ENCODE results near the gene HIF1AN.

HIF1AN gene

DNA sequence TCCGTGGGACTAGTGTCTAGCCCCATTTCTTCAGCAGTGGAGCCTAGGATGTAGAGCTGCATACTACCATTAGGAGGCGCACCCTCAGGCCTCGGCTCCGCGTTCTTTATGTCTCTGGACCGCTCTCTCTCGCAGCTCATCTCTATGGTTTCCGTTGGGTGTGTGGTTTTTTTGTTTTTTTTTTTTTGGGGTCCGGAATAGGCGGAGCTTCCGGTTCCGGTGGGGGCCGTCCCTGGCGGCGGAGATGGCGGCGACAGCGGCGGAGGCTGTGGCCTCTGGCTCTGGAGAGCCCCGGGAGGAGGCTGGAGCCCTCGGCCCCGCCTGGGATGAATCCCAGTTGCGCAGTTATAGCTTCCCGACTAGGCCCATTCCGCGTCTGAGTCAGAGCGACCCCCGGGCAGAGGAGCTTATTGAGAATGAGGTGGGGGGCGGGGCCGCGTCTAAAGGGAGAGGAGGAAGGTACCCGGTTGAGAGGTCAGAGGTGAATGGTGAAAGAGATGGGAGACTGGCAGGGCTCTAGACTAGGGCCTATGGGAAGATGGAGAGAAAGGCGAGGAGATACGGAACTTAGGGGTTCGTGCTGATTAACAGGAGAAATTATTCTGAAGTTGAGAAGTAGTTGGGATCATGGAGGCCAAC is at the start of gene HIF1AN:
Gene HIF1AN (plus strand): TSS at position 229 of the 639 bp plus-strand sequence. CDS start 16 bp downstream, at position 245.
- peak; percentile 89 for DNase-seq

GRCh38 chr10:100487529-100487928 is 48.2 kb upstream of the HIF1AN start:
- DNase-seq, result no peak

DNA sequence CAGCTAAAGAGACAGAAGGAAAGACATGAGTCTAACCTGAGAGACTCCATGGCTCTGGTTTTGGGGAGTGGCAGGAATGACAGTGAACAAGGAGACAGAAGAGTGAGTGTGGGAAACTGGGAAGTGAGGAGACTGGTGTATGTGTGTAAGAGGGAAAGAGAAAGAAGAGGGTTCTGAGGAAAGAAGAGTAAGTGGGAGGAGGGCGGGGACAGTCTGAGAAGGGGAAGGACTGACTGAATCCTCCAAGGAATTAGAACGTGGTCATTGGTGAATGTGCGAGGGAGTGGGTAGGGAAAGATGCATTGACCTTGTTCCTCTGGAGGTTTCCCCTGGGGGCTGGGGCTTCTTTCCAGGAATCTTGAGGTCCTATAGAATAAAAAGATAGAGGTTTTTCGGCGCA is 46.3 kb upstream of the HIF1AN start:
- no peak for DNase-seq

GRCh38 chr10:100490531-100490930 is 45.2 kb upstream of the HIF1AN start:
- DNase-seq, result no peak

DNA sequence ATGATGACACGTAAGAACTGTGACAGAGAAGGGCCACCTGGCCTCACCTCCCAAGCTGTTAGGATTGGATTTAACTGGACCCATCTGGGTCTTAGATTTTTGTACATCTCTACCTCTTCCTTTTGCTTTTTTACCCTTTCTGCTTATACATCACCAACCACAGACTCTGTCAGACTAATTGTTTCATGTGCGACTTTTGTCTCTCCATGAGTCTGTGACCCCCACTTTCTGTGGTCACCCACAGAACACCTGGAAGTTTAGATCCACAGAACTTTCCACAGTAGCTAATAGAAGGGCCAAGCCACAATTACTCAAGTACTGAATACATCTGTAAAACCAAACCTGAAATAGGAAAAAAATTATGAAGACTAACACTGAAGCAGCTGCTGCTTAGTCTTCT is 39.2 kb upstream of the HIF1AN start:
- DNase-seq, result no peak

GRCh38 chr10:100498059-100498458 is 37.7 kb upstream of the HIF1AN start:
- DNase-seq, result no peak

DNA sequence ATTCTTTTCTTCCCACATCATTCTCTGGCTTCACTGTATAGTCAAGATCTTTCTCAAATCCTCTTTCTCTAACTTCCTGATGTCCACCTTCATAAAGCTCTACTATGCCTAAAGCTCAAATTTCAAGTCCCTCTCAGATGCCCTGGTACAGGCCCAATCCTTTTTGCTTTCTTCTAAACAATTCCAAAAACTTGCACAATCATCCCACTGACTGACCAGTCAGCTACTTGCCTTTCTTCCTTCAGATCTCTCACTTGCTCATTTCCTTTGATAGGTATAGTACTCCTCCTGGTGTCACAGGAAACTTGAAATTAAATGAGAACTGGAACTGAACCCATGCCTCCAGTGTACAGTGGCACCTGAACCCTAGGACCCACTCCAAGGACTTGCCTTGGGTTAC is 34.3 kb upstream of the HIF1AN start:
- no peak for DNase-seq

DNA sequence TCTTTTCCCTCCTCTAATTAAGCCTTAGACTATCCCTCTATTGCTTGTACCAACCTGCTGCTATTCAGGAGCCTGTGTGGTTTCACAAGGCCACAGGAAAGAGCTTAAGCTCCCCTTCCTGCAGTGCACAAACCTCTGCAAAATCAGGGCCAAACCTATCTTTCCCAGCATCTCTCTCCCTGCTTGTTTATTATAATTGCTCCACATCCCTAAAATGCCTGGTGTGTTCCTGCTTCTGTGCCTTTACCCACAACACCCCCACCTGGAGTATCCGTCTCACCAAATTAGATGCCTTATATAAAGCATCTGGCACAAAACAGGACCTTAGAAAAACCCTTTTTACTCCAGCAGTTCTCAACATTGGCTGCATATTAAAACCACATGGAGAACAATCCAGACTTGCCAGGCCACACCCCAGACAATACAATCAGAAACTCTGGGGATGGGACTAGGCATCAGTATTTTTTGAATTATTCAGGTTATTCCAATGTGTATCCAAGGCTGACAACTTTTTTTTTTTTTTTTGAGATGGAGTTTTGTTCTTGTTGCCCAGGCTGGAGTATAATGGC is 32.7 kb upstream of the HIF1AN start:
- no peak for DNase-seq

DNA sequence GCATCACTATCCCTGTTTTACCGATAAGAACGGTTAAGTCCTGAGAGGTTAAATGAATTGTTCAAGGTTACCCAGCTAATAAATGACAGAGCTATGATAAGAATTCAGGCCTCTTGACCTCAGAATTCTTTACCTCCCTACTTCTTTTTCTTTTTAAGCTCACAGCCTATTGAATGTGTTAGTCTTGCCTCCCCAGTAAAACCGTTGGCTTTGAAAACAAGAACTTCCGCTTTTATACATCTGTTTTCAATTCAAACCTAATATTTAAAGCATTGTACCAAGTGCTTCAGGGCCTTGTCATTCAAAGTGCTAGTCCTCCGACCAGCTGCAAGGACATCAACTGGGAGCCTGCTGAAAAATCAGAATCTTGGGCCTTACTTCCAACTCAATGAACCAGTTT is 31.6 kb upstream of the HIF1AN start:
- DNase-seq, result no peak

DNA sequence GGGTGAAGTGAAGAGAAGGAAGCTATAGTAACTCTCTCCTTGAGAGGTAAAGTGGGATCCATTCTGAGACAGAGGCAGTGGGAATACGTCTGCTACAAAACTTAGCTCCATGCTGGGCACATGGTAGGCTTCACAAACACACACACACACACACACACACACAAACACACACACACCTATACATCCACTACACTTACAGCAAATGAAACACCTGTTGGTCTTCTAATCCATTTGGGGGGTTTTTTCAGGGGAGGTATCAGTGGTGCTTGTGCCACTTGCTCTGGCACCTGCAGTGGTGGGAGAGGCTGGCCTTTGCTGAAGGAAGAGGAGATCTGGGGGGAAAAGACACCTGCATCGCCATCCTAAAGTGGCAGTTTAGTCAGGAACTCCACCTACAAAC is 30.6 kb upstream of the HIF1AN start:
- DNase-seq, result no peak

DNA sequence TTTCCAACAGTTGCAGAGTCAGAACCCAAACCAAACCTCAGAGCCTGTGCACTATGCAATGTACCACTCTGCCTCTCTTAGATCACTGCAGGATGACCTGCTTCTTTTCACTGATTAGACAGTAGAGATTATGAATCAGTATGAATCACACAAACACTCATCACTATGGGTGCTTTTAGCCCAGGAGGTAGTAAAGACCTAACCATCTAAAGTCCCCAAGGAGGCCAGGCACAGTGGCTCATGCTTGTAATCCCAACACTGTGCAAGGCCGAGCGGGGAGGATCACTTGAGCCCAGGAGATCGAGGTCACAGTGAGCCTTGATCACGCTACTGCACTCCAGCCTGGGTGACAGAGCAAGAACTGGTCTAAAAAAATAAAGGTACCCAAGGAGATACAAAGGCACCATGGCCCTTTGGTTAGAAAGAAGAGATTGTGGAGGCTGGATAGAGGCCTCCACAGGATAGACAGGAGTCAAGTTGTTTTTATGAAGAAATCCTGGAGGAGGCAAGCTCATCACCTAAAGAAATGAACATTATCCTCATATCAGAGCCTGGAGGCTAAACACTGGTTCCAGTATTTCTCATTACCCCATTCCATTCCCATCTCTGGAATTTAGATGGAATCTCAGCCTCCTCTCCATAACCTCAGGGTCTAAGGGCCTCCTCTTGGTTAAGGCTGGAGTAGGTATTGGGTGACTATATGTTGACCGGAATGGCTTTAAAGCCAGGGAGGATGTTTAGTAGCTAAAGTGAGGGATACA is 29.0 kb upstream of the HIF1AN start:
- peak; percentile 31 for DNase-seq

- no peak for DNase-seq
Measured at GRCh38 chr10:100507357-100507732, 28.4 kb upstream of the HIF1AN start.

GRCh38 chr10:100508266-100508665 is 27.5 kb upstream of the HIF1AN start:
- no peak for DNase-seq

GRCh38 chr10:100508691-100509150 is 27.0 kb upstream of the HIF1AN start:
- peak; percentile 51 for DNase-seq

DNA sequence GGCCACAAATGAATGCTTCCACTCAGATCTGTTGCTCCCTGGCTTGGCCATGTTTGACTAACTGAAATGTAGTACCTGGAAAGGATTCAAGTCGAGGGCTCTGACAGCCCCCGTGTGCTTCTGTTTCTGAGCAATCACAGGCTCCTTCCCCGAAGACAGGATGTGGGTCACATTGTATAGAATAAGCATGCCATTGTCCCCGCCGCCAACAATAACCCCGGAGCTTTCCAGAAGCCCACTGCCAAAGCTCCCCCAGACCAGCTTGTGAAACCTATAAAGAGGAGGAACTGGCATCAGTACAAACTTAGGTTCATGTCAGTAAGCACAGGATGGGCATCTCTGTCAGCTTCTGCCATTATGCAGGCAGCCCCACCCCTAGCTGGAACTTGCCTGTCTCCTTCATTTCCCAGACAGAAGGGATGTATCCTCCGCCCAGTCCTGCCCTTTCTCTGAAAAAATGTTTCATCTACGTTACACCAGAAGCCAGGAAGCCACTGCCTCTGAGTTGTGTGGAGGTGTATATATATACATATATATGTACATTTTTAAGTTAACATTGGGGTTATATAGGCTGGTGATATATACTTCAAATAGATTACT is 26.4 kb upstream of the HIF1AN start:
- DNase-seq, result peak; percentile 68

- peak; percentile 71 for DNase-seq
Measured at GRCh38 chr10:100510533-100511308, 25.0 kb upstream of the HIF1AN start.

GRCh38 chr10:100515612-100516011 is 20.1 kb upstream of the HIF1AN start:
- DNase-seq, result no peak

DNA sequence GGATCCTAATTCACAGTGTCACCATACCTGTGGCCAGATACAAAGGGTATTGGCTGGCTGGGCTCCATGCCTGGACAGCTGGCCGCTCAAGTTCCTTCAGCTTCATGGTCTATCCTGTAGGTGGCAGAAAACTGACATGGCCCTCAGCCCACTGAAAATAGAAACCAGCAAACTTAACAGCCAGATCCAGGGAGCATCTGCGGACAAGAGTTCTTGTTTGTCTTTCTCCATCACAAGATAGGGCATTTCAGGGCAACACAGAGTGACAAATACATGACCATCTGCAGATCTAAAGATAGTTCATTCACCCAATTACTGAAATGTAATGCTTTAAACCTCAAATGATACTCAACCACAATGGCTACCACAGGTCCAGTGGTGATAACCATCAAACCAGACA is 18.9 kb upstream of the HIF1AN start:
- DNase-seq, result no peak

GRCh38 chr10:100518761-100519241 is 16.9 kb upstream of the HIF1AN start:
- DNase-seq, result peak; percentile 71

- DNase-seq, result no peak
Measured at GRCh38 chr10:100519311-100520051, 16.3 kb upstream of the HIF1AN start, which contains the start of gene SEC31B. TSS of gene SEC31B (minus strand) at chr10:100519861. CDS start at chr10:100516952, 2,909 bp downstream.

DNA sequence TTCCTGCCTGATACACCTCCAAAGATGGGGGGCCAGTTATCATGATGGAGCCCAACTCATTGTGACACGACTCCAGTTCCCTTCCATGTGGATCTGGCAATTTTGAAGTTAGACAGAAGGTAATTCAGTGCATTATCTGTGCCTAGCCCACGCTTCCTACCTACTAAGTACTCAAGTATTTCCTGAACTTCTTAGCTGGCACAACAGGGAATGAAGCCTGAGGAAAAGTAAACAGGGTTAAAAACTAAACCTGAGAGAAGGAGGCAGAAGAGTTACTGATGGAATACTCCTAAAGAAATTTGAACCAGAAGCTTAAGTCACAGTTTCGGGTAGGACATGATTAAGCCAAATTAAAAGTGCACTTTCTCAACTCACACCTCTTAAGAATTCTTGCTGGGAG is 14.9 kb upstream of the HIF1AN start:
- DNase-seq, result no peak
